HT-29 (cell line): ENCODE results near the gene F7. TPM values are rescaled to one million over a fixed set of nuclear protein-coding genes. Genes with fewer than 3 reads are reported as not detected.

ENCODE experiments used
- DNase-seq: peaks from one replicate; pipeline ENCODE4 v3.0.0-alpha.2; 2015; ENCODE audit warnings: low spot score
- total RNA-seq: library from RNA; depleted of rRNA; stranded (reverse); fragments of >200 nt; shearing (Covaris generic); gene quantifications from 2 replicates; pipeline ENCODE4 v1.2.3, GENCODE V29; 2014

Gene F7
- total RNA-seq, 1 experiment from 2014 or later, result not detected

GRCh38 chr13:113138792-113139551 is 33.4 kb downstream of the F7 start:
- no peak for DNase-seq

- DNase-seq, result no peak
These were observed 34.0 kb downstream of the F7 start for GRCh38 chr13:113139577-113139976.

- DNase-seq, result no peak
These were observed 35.3 kb downstream of the F7 start for GRCh38 chr13:113140677-113141600.

- no peak for DNase-seq
These were observed 36.0 kb downstream of the F7 start for GRCh38 chr13:113141601-113141970.

- DNase-seq, result no peak
These were observed 37.3 kb downstream of the F7 start for GRCh38 chr13:113142876-113143275.

- DNase-seq, result no peak
These were observed 38.1 kb downstream of the F7 start for GRCh38 chr13:113143466-113144254.

- no peak for DNase-seq
These were observed 38.7 kb downstream of the F7 start for GRCh38 chr13:113144255-113144629.

- DNase-seq, result no peak
These were observed 39.9 kb downstream of the F7 start for GRCh38 chr13:113145496-113145895.

- no peak for DNase-seq
These were observed 40.5 kb downstream of the F7 start for GRCh38 chr13:113145911-113146598.

GRCh38 chr13:113146750-113147149 is 41.2 kb downstream of the F7 start:
- no peak for DNase-seq

GRCh38 chr13:113147206-113147605 is 41.6 kb downstream of the F7 start:
- no peak for DNase-seq

- no peak for DNase-seq
These were observed 42.8 kb downstream of the F7 start for GRCh38 chr13:113148407-113148806.

GRCh38 chr13:113148940-113149503 is 43.4 kb downstream of the F7 start:
- no peak for DNase-seq

- DNase-seq, result no peak
These were observed 44.3 kb downstream of the F7 start for GRCh38 chr13:113149711-113150549.

GRCh38 chr13:113150550-113151365 is 45.2 kb downstream of the F7 start:
- no peak for DNase-seq

GRCh38 chr13:113151745-113152690 is 46.4 kb downstream of the F7 start:
- DNase-seq, result no peak

- no peak for DNase-seq
These were observed 47.0 kb downstream of the F7 start for GRCh38 chr13:113152691-113152983.
